HepG2 (cell line): ENCODE data around the gene PLCB2. TPM values are rescaled to one million over a fixed set of nuclear protein-coding genes. Genes with fewer than 3 reads are reported as not detected.

Source experiments
- ATF3 ChIP-seq: sonication (generic); formaldehyde crosslinking; IDR thresholded peaks from 2 replicates; pipeline ENCODE4 v1.4.0; 2020; ENCODE audit warnings: missing genetic modification reagents
- ATF5 ChIP-seq: sonication (generic); formaldehyde crosslinking; IDR thresholded peaks from 2 replicates; pipeline ENCODE4 v1.4.0; 2020; ENCODE audit warnings: mild to moderate bottlenecking, low read depth, missing genetic modification reagents
- BRD4 ChIP-seq: sonication (generic); formaldehyde crosslinking; IDR thresholded peaks from 2 replicates; pipeline ENCODE4 v1.4.0; 2020; ENCODE audit warnings: missing genetic modification reagents
- CCAR2 ChIP-seq: fragments of 200-400 bp; formaldehyde crosslinking; optimal IDR thresholded peaks from 2 replicates; pipeline ENCODE3; 2018; ENCODE audit warnings: low read depth, mild to moderate bottlenecking, low read length, moderate library complexity
- CREB1 ChIP-seq, 2 experiments: fragments of 450-650 bp in 1 of 2; IDR thresholded peaks; 2 replicates each; pipeline ENCODE4 v1.6.1; 2016 to 2017; ENCODE audit warnings: control low read depth in 1 of 2, mild to moderate bottlenecking in 1 of 2, missing compliant biosample characterization in 1 of 2, missing genetic modification characterization in 1 of 2
- DDIT3 ChIP-seq: sonication (generic); formaldehyde crosslinking; IDR thresholded peaks from 2 replicates; pipeline ENCODE4 v1.4.0; 2020; ENCODE audit warnings: mild to moderate bottlenecking, missing genetic modification reagents
- DMAP1 ChIP-seq: IDR thresholded peaks from 2 replicates; pipeline ENCODE4 v1.6.1; 2016
- EEA1 ChIP-seq: sonication (generic); formaldehyde crosslinking; IDR thresholded peaks from 2 replicates; pipeline ENCODE4 v1.5.1; 2020; ENCODE audit warnings: mild to moderate bottlenecking, missing genetic modification reagents, borderline replicate concordance
- FOXP1 ChIP-seq, 2 experiments: fragments of 450-650 bp in 1 of 2; IDR thresholded peaks; 2 replicates each; pipeline ENCODE4 v1.6.1; 2017 to 2018; ENCODE audit warnings: antibody characterized with exemption in 1 of 2
- GTF3A ChIP-seq: sonication (generic); formaldehyde crosslinking; conservative IDR thresholded peaks from 2 replicates; pipeline ENCODE4 v1.4.0; 2020; ENCODE audit warnings: mild to moderate bottlenecking, missing genetic modification reagents
- HBP1 ChIP-seq: IDR thresholded peaks from 2 replicates; pipeline ENCODE4 v1.6.1; 2016; ENCODE audit warnings: low read depth, control low read depth
- HOXA9 ChIP-seq: sonication (generic); formaldehyde crosslinking; IDR thresholded peaks from 2 replicates; pipeline ENCODE4 v1.8.1; 2022; ENCODE audit warnings: missing genetic modification reagents, mild to moderate bottlenecking, moderate library complexity, borderline replicate concordance
- KDM5A ChIP-seq: fragments of 200-600 bp; sonication (generic); IDR thresholded peaks from 2 replicates; pipeline ENCODE4 v1.7.0; 2018; ENCODE audit warnings: antibody characterized with exemption, mild to moderate bottlenecking, low read length, borderline replicate concordance
- KLF11 ChIP-seq: IDR thresholded peaks from 2 replicates; pipeline ENCODE4 v1.6.1; 2016; ENCODE audit warnings: missing compliant biosample characterization
- PPARG ChIP-seq: conservative IDR thresholded peaks from 2 replicates; pipeline ENCODE4 v1.6.1; 2016; ENCODE audit warnings: missing biosample characterization, missing genetic modification reagents
- PRPF4 ChIP-seq: fragments of 200-400 bp; formaldehyde crosslinking; IDR thresholded peaks from 2 replicates; pipeline ENCODE4 v1.6.1; 2016; ENCODE audit warnings: low read length, low read depth; ENCODE audit not compliant: poor library complexity, severe bottlenecking
- RXRB ChIP-seq: IDR thresholded peaks from 2 replicates; pipeline ENCODE4 v1.6.1; 2016; ENCODE audit warnings: borderline replicate concordance, missing genetic modification reagents, missing compliant biosample characterization
- TERF1 ChIP-seq: sonication (generic); formaldehyde crosslinking; IDR thresholded peaks from 2 replicates; pipeline ENCODE4 v1.8.0; 2022; ENCODE audit warnings: mild to moderate bottlenecking, missing genetic modification reagents, moderate library complexity
- TGIF2 ChIP-seq: IDR thresholded peaks from 2 replicates; pipeline ENCODE4 v1.6.1; 2016; ENCODE audit warnings: control low read depth, missing compliant biosample characterization
- ZC3H13 ChIP-seq: sonication (generic); formaldehyde crosslinking; IDR thresholded peaks from 2 replicates; pipeline ENCODE4 v1.8.1; 2023; ENCODE audit warnings: mild to moderate bottlenecking, missing genetic modification reagents, moderate library complexity
- ZNF296 ChIP-seq: sonication (generic); formaldehyde crosslinking; conservative IDR thresholded peaks from 2 replicates; pipeline ENCODE4 v1.5.0; 2020; ENCODE audit warnings: mild to moderate bottlenecking, missing genetic modification reagents
- ZNF446 ChIP-seq: sonication (generic); formaldehyde crosslinking; IDR thresholded peaks from 2 replicates; pipeline ENCODE4 v1.5.0; 2020; ENCODE audit warnings: mild to moderate bottlenecking, missing genetic modification reagents
- ZNF761 ChIP-seq: sonication (generic); formaldehyde crosslinking; conservative IDR thresholded peaks from 2 replicates; pipeline ENCODE4 v1.4.0; 2020; ENCODE audit warnings: mild to moderate bottlenecking, missing genetic modification reagents
- ZNF776 ChIP-seq: sonication (generic); formaldehyde crosslinking; IDR thresholded peaks from 2 replicates; pipeline ENCODE4 v1.4.0; 2020; ENCODE audit warnings: mild to moderate bottlenecking, missing genetic modification reagents
- ZNF878 ChIP-seq: sonication (generic); formaldehyde crosslinking; IDR thresholded peaks from 2 replicates; pipeline ENCODE4 v1.8.1; 2023; ENCODE audit warnings: mild to moderate bottlenecking, missing genetic modification reagents, moderate library complexity
- ZNF883 ChIP-seq: sonication (generic); formaldehyde crosslinking; IDR thresholded peaks from 2 replicates; pipeline ENCODE4 v1.5.1; 2020; ENCODE audit warnings: mild to moderate bottlenecking, missing genetic modification reagents; ENCODE audit errors: not compliant biosample characterization
- polyA plus RNA-seq, 8 experiments: library from polyadenylated mRNA; depleted of rRNA in 3 of 8; stranded (reverse) in 7 of 8; unstranded in 1 of 8; fragments of >200 nt; fragmentation: Illumina TruSeq in 4 of 8; extraction: Trizol in 4 of 8; gene quantifications; 2 replicates each; pipeline versions ENCODE4 v1.2.1 to v1.2.3, GENCODE V29; 2011 to 2016; ENCODE audit warnings: low read depth in 4 of 8, missing spikeins in 1 of 8, mixed read lengths in 1 of 8; ENCODE audit not compliant: insufficient read depth in 1 of 8
- total RNA-seq, 5 experiments: library from RNA; depleted of rRNA; stranded (reverse); fragments of >200 nt; fragmentation: Illumina TruSeq; extraction: Trizol; gene quantifications; 2 replicates each; pipeline ENCODE4 v1.2.3, GENCODE V29; 2016; ENCODE audit warnings: low read depth in 1 of 5

Gene PLCB2
- total and polyA plus RNA-seq, 2 of the 13 experiments (the other 11 are each of a cell fraction or from before 2014, with no cell fraction given): 0.11 TPM; not detected in 1

- TF ChIP-seq ZNF446 (CRISPR knock-in tag): no peak
- TF ChIP-seq ZC3H13 (CRISPR knock-in tag): no peak
- 0 out of 2 replicates have a peak, but pooled peaks have one; percentile 42 for TF ChIP-seq BRD4 (CRISPR knock-in tag)
- TF ChIP-seq ZNF776: peak; percentile 44; the same call in 1 of the 2 replicates
- TF ChIP-seq KDM5A: no peak
- no peak for TF ChIP-seq RXRB (CRISPR knock-in tag)
- TF ChIP-seq ZNF883 (CRISPR knock-in tag): no peak
- no peak for TF ChIP-seq ZNF878 (CRISPR knock-in tag)
- no peak for TF ChIP-seq ATF5 (CRISPR knock-in tag)
- TF ChIP-seq HBP1: no peak
- no peak for TF ChIP-seq ATF3 (CRISPR knock-in tag)
- TF ChIP-seq CCAR2: no peak
- no peak for TF ChIP-seq TGIF2 (CRISPR knock-in tag)
- TF ChIP-seq PPARG (CRISPR knock-in tag): no peak
- no peak for TF ChIP-seq KLF11 (CRISPR knock-in tag)
- TF ChIP-seq CREB1 (IDR thresholded peaks at IDR 0.05): no peak
- TF ChIP-seq CREB1 (CRISPR knock-in tag; IDR thresholded peaks at IDR 0.05): no peak
- TF ChIP-seq HOXA9: 0 out of 2 replicates have a peak, but pooled peaks have one; percentile 20
- no peak for TF ChIP-seq PRPF4
- TF ChIP-seq ZNF761: no peak
- 0 out of 2 replicates have a peak, but pooled peaks have one; percentile 35 for TF ChIP-seq EEA1
- TF ChIP-seq TERF1: no peak
- TF ChIP-seq DMAP1 (CRISPR knock-in tag): no peak
- no peak for TF ChIP-seq ZNF296 (CRISPR knock-in tag)
- TF ChIP-seq FOXP1 (IDR thresholded peaks at IDR 0.05): no peak
- TF ChIP-seq FOXP1 (CRISPR knock-in tag; IDR thresholded peaks at IDR 0.05): no peak
- TF ChIP-seq DDIT3 (CRISPR knock-in tag): no peak
- no peak for TF ChIP-seq GTF3A (CRISPR knock-in tag)
These were observed 25.4 kb downstream of the PLCB2 start (continued) for GRCh38 chr15:40282147-40282868.
